HepG2 (cell line): ENCODE data around the gene TIGD6. TPM values are rescaled to one million over a fixed set of nuclear protein-coding genes. Genes with fewer than 3 reads are reported as not detected.
A peak's percentile ranks its signal among the peaks of the same experiment; 100 is the strongest.

Experiments
- BHLHE40 ChIP-seq: IDR thresholded peaks from 2 replicates; pipeline ENCODE4 v1.6.1; 2011; ENCODE audit warnings: low read length, improper control_type of control experiment
- NR2C2 ChIP-seq: sonication (generic); formaldehyde crosslinking; IDR thresholded peaks from 2 replicates; pipeline ENCODE4 v1.4.0; 2020; ENCODE audit warnings: missing genetic modification reagents, mild to moderate bottlenecking, moderate library complexity, borderline replicate concordance
- POLR2AphosphoS2 ChIP-seq: IDR thresholded peaks from 2 replicates; pipeline ENCODE4 v1.6.1; 2011; ENCODE audit warnings: low read depth, low read length, improper control_type of control experiment
- TBX3 ChIP-seq: fragments of 450-650 bp; IDR thresholded peaks from 2 replicates; pipeline ENCODE4 v1.6.1; 2017; ENCODE audit warnings: antibody characterized with exemption, mild to moderate bottlenecking, inconsistent platforms, borderline replicate concordance
- ZFP41 ChIP-seq: sonication (generic); formaldehyde crosslinking; IDR thresholded peaks from 2 replicates; pipeline ENCODE4 v1.4.0; 2020; ENCODE audit warnings: mild to moderate bottlenecking, missing genetic modification reagents, borderline replicate concordance
- ZNF253 ChIP-seq: sonication (generic); formaldehyde crosslinking; IDR thresholded peaks from 2 replicates; pipeline ENCODE4 v1.8.0; 2022; ENCODE audit warnings: mild to moderate bottlenecking, missing genetic modification reagents, borderline replicate concordance
- ZNF343 ChIP-seq: sonication (generic); formaldehyde crosslinking; IDR thresholded peaks from 2 replicates; pipeline ENCODE4 v1.4.0; 2020; ENCODE audit warnings: mild to moderate bottlenecking, missing genetic modification reagents
- polyA plus RNA-seq, 8 experiments: library from polyadenylated mRNA; depleted of rRNA in 3 of 8; stranded (reverse) in 7 of 8; unstranded in 1 of 8; fragments of >200 nt; fragmentation: Illumina TruSeq in 4 of 8; extraction: Trizol in 4 of 8; gene quantifications; 2 replicates each; pipeline versions ENCODE4 v1.2.1 to v1.2.3, GENCODE V29; 2011 to 2016; ENCODE audit warnings: low read depth in 4 of 8, missing spikeins in 1 of 8, mixed read lengths in 1 of 8; ENCODE audit not compliant: insufficient read depth in 1 of 8
- total RNA-seq, 5 experiments: library from RNA; depleted of rRNA; stranded (reverse); fragments of >200 nt; fragmentation: Illumina TruSeq; extraction: Trizol; gene quantifications; 2 replicates each; pipeline ENCODE4 v1.2.3, GENCODE V29; 2016; ENCODE audit warnings: low read depth in 1 of 5
- TF ChIP-seq, protein P1 (sequence below): sonication (generic); formaldehyde crosslinking; IDR thresholded peaks from 2 replicates; pipeline ENCODE4 v1.8.1; 2022; ENCODE audit warnings: low read depth, mild to moderate bottlenecking, missing genetic modification reagents
- TF ChIP-seq, protein P2 (sequence below), 2 experiments: sonication (generic) in 1 of 2; formaldehyde crosslinking in 1 of 2; IDR thresholded peaks; 2 replicates each; pipeline versions ENCODE4 v1.5.1 to v1.6.1; 2011 to 2020; ENCODE audit warnings: borderline replicate concordance in 1 of 2, low read depth in 1 of 2, low read length in 1 of 2, mild to moderate bottlenecking in 1 of 2, missing genetic modification reagents in 1 of 2, moderate library complexity in 1 of 2
- TF ChIP-seq, protein P3 (sequence below): sonication (generic); formaldehyde crosslinking; IDR thresholded peaks from 2 replicates; pipeline ENCODE4 v1.4.0; 2020; ENCODE audit warnings: mild to moderate bottlenecking, missing genetic modification reagents
- TF ChIP-seq, protein P4 (sequence below): sonication (generic); formaldehyde crosslinking; IDR thresholded peaks from 2 replicates; pipeline ENCODE4 v1.4.0; 2020; ENCODE audit warnings: missing genetic modification reagents
- TF ChIP-seq, protein P5 (sequence below): fragments of 450-650 bp; IDR thresholded peaks from 2 replicates; pipeline ENCODE4 v1.6.1; 2017; ENCODE audit warnings: mild to moderate bottlenecking

The TIGD6 gene
- total and polyA plus RNA-seq, 2 of the 13 experiments (the other 11 are each of a cell fraction or from before 2014, with no cell fraction given): 2.1 to 2.9 TPM

DNA sequence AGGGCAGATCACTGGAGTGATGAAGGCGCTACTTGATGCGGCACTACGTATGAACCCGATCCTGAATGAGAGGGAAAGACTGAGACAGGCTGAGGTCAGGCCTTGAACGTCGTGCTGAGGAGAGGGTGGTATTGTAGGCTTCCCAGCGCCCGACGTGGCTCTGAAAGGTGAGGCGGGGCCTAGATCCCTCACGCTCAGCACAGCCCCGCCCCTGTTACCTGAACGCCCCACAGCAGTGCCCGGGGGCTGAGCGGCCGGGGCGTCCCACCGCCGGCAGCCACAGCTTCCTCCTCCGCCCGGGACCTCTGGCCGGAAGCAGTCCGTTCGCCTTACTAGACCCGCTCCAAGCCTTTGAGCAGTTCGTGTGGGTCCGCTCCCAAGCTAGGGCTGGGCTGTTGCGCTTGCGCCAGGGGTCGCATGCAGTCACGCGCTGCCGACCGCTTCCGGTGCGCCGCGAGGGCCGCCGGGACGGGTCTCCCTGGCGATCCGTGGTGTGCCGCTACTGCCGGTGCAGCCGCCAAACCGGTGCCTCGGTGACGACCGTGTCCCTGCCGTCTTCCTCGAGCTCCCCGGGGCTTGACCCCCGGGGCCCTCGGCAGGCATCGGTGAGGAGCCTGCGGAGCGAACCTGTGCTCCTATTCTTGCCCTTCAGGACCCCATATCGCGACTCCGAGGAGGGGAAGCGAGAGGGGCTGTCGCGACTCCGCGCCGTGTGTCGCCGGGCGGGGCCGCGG lies at the start of gene TIGD6, which contains the start of gene HMGXB3 (continued):
- TF ChIP-seq, protein P1, sequence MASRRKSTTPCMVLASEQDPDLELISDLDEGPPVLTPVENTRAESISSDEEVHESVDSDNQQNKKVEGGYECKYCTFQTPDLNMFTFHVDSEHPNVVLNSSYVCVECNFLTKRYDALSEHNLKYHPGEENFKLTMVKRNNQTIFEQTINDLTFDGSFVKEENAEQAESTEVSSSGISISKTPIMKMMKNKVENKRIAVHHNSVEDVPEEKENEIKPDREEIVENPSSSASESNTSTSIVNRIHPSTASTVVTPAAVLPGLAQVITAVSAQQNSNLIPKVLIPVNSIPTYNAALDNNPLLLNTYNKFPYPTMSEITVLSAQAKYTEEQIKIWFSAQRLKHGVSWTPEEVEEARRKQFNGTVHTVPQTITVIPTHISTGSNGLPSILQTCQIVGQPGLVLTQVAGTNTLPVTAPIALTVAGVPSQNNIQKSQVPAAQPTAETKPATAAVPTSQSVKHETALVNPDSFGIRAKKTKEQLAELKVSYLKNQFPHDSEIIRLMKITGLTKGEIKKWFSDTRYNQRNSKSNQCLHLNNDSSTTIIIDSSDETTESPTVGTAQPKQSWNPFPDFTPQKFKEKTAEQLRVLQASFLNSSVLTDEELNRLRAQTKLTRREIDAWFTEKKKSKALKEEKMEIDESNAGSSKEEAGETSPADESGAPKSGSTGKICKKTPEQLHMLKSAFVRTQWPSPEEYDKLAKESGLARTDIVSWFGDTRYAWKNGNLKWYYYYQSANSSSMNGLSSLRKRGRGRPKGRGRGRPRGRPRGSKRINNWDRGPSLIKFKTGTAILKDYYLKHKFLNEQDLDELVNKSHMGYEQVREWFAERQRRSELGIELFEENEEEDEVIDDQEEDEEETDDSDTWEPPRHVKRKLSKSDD: peak; percentile 57; the same call in 1 of the 2 replicates
- TF ChIP-seq, protein P2, sequence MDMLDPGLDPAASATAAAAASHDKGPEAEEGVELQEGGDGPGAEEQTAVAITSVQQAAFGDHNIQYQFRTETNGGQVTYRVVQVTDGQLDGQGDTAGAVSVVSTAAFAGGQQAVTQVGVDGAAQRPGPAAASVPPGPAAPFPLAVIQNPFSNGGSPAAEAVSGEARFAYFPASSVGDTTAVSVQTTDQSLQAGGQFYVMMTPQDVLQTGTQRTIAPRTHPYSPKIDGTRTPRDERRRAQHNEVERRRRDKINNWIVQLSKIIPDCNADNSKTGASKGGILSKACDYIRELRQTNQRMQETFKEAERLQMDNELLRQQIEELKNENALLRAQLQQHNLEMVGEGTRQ (IDR thresholded peaks at IDR 0.05; ENCODE audit: low read depth, low read length): peak; percentile 87
- TF ChIP-seq, protein P2 (CRISPR knock-in tag; IDR thresholded peaks at IDR 0.05; ENCODE audit: borderline replicate concordance): peak; percentile 96
- TF ChIP-seq, protein P3, sequence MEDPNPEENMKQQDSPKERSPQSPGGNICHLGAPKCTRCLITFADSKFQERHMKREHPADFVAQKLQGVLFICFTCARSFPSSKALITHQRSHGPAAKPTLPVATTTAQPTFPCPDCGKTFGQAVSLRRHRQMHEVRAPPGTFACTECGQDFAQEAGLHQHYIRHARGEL (CRISPR knock-in tag): no peak
- TF ChIP-seq, protein P4, sequence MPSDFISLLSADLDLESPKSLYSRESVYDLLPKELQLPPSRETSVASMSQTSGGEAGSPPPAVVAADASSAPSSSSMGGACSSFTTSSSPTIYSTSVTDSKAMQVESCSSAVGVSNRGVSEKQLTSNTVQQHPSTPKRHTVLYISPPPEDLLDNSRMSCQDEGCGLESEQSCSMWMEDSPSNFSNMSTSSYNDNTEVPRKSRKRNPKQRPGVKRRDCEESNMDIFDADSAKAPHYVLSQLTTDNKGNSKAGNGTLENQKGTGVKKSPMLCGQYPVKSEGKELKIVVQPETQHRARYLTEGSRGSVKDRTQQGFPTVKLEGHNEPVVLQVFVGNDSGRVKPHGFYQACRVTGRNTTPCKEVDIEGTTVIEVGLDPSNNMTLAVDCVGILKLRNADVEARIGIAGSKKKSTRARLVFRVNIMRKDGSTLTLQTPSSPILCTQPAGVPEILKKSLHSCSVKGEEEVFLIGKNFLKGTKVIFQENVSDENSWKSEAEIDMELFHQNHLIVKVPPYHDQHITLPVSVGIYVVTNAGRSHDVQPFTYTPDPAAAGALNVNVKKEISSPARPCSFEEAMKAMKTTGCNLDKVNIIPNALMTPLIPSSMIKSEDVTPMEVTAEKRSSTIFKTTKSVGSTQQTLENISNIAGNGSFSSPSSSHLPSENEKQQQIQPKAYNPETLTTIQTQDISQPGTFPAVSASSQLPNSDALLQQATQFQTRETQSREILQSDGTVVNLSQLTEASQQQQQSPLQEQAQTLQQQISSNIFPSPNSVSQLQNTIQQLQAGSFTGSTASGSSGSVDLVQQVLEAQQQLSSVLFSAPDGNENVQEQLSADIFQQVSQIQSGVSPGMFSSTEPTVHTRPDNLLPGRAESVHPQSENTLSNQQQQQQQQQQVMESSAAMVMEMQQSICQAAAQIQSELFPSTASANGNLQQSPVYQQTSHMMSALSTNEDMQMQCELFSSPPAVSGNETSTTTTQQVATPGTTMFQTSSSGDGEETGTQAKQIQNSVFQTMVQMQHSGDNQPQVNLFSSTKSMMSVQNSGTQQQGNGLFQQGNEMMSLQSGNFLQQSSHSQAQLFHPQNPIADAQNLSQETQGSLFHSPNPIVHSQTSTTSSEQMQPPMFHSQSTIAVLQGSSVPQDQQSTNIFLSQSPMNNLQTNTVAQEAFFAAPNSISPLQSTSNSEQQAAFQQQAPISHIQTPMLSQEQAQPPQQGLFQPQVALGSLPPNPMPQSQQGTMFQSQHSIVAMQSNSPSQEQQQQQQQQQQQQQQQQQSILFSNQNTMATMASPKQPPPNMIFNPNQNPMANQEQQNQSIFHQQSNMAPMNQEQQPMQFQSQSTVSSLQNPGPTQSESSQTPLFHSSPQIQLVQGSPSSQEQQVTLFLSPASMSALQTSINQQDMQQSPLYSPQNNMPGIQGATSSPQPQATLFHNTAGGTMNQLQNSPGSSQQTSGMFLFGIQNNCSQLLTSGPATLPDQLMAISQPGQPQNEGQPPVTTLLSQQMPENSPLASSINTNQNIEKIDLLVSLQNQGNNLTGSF: 0 out of 2 replicates have a peak, but pooled peaks have one; percentile 26
- TF ChIP-seq ZFP41 (no peak; the same call in 1 of the 2 replicates), ZNF253 (peak; percentile 75; the same call in 1 of the 2 replicates), TBX3 (no peak), ZNF343 (CRISPR knock-in tag) (no peak), NR2C2 (CRISPR knock-in tag) (peak; percentile 99), BHLHE40 (peak; percentile 82), POLR2AphosphoS2 (no peak)
- TF ChIP-seq, protein P5, sequence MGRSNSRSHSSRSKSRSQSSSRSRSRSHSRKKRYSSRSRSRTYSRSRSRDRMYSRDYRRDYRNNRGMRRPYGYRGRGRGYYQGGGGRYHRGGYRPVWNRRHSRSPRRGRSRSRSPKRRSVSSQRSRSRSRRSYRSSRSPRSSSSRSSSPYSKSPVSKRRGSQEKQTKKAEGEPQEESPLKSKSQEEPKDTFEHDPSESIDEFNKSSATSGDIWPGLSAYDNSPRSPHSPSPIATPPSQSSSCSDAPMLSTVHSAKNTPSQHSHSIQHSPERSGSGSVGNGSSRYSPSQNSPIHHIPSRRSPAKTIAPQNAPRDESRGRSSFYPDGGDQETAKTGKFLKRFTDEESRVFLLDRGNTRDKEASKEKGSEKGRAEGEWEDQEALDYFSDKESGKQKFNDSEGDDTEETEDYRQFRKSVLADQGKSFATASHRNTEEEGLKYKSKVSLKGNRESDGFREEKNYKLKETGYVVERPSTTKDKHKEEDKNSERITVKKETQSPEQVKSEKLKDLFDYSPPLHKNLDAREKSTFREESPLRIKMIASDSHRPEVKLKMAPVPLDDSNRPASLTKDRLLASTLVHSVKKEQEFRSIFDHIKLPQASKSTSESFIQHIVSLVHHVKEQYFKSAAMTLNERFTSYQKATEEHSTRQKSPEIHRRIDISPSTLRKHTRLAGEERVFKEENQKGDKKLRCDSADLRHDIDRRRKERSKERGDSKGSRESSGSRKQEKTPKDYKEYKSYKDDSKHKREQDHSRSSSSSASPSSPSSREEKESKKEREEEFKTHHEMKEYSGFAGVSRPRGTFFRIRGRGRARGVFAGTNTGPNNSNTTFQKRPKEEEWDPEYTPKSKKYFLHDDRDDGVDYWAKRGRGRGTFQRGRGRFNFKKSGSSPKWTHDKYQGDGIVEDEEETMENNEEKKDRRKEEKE: no peak
